MG63 (cell line): Measurements from ENCODE around the gene INTS6L. TPM values are rescaled to one million over a fixed set of nuclear protein-coding genes. Genes with fewer than 3 reads are reported as not detected.
A peak's percentile ranks its signal among the peaks of the same experiment; 100 is the strongest.

Experiments used
- DNase-seq: peaks from one replicate; pipeline ENCODE4 v3.0.0-alpha.2; 2020
- H3K27me3 ChIP-seq: fragments of 250-450 bp; sonication (Bioruptor Pico); 2 replicates; pipeline ENCODE4 v1.5.1; 2020; ENCODE audit warnings: mild to moderate bottlenecking, moderate library complexity
- H3K36me3 ChIP-seq: fragments of 250-450 bp; sonication (Bioruptor Pico); 2 replicates; pipeline ENCODE4 v1.5.1; 2020; ENCODE audit warnings: mild to moderate bottlenecking, moderate library complexity
- H3K4me3 ChIP-seq: fragments of 250-450 bp; sonication (Bioruptor Pico); 2 replicates; pipeline ENCODE4 v1.5.1; 2020; ENCODE audit warnings: mild to moderate bottlenecking, moderate library complexity
- H3K9me3 ChIP-seq: fragments of 250-450 bp; sonication (Bioruptor Pico); 2 replicates; pipeline ENCODE4 v1.5.1; 2020; ENCODE audit warnings: mild to moderate bottlenecking, moderate library complexity
- total RNA-seq: library from RNA; depleted of rRNA; stranded (reverse); fragments of >200 nt; shearing (Covaris generic); gene quantifications from 2 replicates; pipeline ENCODE4 v1.2.3, GENCODE V29; 2014; ENCODE audit warnings: low replicate concordance; rRNA removed

The INTS6L gene, protein sequence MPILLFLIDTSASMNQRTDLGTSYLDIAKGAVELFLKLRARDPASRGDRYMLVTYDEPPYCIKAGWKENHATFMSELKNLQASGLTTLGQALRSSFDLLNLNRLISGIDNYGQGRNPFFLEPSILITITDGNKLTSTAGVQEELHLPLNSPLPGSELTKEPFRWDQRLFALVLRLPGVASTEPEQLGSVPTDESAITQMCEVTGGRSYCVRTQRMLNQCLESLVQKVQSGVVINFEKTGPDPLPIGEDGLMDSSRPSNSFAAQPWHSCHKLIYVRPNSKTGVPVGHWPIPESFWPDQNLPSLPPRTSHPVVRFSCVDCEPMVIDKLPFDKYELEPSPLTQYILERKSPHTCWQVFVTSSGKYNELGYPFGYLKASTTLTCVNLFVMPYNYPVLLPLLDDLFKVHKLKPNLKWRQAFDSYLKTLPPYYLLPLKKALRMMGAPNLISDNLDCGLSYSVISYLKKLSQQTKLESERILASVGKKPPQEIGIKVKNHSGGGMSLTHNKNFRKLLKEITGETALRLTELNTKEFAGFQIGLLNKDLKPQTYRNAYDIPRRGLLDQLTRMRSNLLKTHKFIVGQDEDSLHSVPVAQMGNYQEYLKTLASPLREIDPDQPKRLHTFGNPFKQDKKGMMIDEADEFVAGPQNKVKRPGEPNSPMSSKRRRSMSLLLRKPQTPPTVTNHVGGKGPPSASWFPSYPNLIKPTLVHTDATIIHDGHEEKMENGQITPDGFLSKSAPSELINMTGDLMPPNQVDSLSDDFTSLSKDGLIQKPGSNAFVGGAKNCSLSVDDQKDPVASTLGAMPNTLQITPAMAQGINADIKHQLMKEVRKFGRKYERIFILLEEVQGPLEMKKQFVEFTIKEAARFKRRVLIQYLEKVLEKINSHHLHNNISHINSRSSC
- total RNA-seq = 1.4 and 2.3 TPM in 2 replicates

DNA sequence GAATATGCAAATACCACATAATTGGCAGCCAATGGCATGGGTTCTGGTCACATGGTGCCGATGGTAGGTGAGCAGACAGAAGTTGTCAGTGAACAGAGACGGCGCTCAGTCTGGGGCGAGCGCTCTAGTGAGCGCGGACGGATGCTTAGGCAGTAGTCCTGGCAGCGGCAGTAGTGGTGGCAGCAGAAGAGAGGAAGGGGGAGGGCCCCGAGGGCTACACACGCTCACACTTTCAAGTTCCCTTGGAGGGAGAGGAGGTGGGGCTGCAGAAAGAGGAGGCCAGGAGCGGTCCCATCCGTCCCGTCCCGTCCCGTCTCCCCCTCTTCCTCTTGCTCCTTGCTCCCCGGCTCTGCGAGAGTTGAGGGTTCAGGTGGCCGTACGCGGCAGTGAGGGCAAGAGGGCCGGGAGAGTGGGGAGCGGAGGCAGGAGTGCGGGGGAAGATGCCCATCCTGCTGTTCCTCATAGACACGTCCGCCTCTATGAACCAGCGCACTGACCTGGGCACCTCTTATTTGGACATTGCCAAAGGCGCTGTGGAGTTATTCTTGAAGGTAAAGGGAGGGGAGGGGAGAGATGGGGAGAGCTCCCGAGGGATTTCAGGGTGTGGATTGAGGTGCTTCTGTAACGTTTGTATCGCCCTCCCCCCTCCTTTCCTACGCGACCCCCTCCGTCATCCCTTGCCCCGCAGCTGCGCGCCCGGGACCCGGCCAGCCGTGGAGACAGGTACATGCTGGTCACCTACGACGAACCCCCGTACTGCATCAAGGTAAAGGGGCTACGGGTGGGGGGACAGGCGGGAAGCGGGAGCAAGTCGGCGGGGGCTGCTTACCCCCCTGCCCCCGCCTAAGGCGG, at the start of gene INTS6L:
Gene INTS6L, plus strand, starts transcription at position 108 of the 852 bp plus-strand sequence. Its CDS starts 333 bp downstream, at position 441.
- Histone ChIP-seq H3K27me3 (no peaks in the 10 kb centered on the region), H3K4me3 (peak within 1 kb of the TSS; percentile 64), H3K36me3 (no peaks in the 10 kb centered on the region), H3K9me3 (no peaks in the 10 kb centered on the region)
- DNase-seq = peak; percentile 85

DNA sequence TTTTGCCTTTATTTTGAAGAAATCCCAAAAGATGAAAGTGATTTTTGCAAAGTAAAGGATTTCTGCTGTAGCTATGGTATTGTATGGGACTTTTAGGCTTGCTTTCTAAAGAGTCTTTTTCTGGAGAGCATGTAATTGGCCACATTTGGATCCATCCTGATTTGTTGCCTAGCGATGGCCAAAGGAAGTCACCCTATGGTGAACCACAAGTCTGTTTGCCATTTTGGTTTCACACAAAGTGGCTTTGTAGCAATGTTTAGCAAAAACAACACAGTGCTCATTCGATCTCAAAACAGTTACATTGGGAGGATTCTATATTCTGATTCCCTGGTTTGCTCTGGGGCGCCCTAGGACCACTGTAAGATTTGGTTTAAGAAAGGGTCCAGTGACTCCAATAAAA, 44.1 kb upstream of the INTS6L start:
- no peak for DNase-seq
- Histone ChIP-seq H3K36me3 (no peaks in the 10 kb centered on the region), H3K27me3 (no peaks in the 10 kb centered on the region), H3K9me3 (no peaks in the 10 kb centered on the region), H3K4me3 (no peak overlapping the region)

DNA sequence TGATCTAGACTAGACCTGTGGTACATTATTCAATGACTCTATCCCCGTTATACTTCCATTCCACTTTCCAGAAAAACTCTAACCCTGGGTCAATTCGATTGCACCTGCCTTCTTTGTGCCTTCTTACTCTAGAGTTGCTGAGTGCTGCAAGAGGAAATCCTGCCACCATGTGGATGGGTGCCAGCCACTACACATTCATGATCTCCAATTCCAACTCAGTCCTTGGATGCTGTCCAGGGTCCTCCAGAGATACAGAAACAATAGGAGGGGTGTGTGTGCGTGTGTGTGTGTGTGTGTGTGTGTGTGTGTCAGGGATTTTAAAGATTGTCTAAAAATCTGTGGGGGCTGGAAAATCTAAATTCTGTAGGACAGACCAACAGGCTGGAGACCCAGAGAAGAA, 42.9 kb upstream of the INTS6L start:
- Histone ChIP-seq H3K36me3 (no peaks in the 10 kb centered on the region), H3K27me3 (no peaks in the 10 kb centered on the region), H3K9me3 (no peaks in the 10 kb centered on the region), H3K4me3 (no peak overlapping the region)
- DNase-seq = peak; percentile 45

DNA sequence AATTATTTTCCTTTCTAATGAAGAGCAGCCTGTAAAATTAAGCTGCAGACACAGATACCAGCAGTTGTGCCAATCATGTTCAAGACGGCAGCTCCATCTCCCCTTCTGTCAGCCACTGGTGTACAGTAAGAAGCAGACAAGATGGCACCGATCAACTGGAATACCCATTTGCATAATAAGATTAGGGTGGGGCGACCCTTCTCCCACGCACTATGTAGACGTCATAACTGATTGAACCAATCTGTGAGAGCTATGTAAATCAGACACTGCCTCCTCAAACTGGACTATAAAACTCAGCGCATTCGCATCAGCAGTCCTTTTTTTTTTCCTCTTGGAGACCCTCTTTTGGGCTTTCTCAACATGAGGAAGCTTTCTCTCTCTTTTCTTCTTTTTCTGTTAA, 40.4 kb upstream of the INTS6L start:
- Histone ChIP-seq H3K27me3 (no peaks in the 10 kb centered on the region), H3K9me3 (no peaks in the 10 kb centered on the region), H3K4me3 (no peak overlapping the region), H3K36me3 (no peaks in the 10 kb centered on the region)
- DNase-seq = no peak

DNA sequence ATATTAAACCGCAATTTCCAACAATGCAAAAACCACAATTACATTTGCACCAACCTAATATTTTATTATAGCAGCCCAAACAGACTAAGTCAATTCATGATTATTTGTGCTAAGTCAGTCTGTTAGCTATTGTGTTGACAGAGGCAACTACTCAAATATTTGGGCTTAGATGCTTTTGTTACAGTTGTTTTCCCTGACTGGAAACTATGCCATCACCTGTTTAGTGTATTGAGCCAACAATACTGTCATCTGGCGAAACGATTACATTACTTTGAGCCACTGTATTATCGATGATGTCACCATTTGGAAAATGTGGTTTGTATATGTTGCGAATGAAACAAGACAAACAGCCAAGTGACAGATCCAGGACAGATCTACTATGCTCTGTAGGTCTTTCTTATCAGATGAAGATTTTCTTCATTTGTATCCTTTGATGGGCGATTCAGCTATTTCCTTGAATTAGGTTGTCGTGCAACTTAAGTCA, 38.7 kb upstream of the INTS6L start:
- Histone ChIP-seq H3K27me3 (no peaks in the 10 kb centered on the region), H3K36me3 (no peaks in the 10 kb centered on the region), H3K4me3 (no peak overlapping the region), H3K9me3 (no peaks in the 10 kb centered on the region)
- DNase-seq = no peak

DNA sequence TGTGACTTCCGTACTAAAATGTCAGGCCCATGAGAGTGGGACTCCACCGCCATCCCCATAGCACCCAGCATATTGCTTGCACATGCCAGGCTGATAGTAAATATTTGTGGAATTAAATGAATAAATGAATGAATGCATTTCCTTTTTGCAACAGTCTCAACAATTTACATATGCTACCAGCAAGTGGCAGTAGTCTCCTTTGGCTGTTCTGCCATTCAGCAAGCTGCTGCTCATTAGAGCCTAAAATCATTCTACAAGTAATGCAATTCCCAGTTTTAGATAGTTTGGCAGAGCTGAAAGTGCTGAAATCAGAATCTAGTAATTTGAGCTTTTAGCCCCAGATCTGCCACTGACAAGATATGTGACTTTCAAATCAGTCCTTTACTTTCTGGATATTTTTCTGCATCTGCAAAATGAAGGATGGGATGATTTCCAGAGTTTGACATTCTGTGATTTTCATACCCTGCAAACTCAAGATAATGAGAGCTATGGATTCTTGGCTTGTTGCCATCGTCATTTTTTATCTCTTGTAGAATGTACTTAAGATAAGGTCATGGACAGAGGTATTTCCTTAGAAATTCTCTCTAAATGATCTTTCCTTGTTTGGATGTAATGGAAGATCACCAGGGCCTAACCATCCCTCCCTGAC, 35.7 kb upstream of the INTS6L start:
- Histone ChIP-seq H3K27me3 (no peaks in the 10 kb centered on the region), H3K4me3 (no peak overlapping the region), H3K9me3 (no peaks in the 10 kb centered on the region), H3K36me3 (no peaks in the 10 kb centered on the region)
- DNase-seq = no peak

DNA sequence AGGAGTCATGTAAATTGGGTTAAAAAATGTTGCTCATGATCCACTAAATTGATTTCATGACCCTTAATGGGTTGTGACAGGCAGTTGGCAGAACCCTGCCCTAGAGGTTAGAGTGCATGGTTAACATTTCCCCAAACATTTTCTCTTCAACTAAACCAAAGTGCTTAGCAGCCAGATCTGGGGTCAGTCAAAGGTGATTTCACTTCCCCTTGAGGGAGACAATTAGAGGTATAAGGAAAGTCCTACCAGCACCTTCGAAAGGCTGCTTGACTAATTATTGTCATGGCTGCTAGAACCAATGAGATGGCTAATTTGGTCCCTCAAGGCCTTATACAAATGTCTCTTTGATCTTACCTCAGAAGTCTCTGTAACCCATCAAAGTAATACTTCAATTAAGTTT, 30.9 kb upstream of the INTS6L start:
- Histone ChIP-seq H3K36me3 (no peaks in the 10 kb centered on the region), H3K9me3 (no peaks in the 10 kb centered on the region), H3K4me3 (no peak overlapping the region), H3K27me3 (no peaks in the 10 kb centered on the region)
- DNase-seq = no peak

DNA sequence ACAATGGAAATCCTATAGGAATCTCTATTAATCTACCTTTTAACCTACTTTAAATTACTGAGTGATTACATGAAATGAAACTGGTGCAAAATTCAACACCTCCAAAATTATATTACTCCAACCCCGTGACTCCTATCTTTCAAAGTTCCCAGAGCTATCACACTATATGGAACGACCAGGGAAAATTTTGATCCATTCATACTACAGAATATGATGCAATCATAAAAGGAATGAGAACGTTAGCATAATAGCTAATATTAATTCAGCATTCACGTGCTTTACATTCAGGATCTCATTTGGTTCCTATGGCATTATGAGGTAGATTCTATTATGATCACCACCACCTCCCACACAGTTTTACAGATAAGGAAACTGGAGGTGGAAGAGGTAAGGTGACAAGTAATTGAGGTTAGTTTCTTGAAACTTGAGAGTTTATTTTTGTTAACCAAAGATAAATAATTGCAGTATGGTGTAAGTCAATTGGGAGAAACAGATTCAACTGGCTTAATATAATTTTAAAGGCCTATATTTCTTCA, 29.4 kb upstream of the INTS6L start:
- Histone ChIP-seq H3K9me3 (no peaks in the 10 kb centered on the region), H3K36me3 (no peaks in the 10 kb centered on the region), H3K4me3 (no peak overlapping the region), H3K27me3 (no peaks in the 10 kb centered on the region)
- DNase-seq = no peak

DNA sequence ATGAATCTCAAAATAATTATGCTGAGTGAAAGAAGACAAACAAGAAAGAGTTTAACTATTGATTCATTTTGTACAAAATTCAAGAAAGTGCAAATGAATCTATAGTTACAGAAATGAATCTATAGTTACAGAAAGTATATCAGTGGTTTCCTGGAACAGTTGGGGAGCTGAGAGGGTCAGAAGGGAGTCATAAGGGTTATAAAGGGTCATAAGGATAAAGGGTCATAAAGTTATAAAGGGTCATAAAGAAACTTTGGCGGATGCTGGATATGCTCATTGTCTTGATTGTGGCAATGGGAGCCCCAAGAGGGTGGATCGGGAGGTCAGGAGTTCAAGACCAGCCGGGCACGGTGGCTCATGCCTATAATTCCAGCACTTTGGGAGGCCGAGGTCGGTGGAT, 26.0 kb upstream of the INTS6L start:
- H3K36me3 ChIP-seq = no peaks in the 10 kb centered on the region
- H3K27me3 ChIP-seq = no peaks in the 10 kb centered on the region
- H3K4me3 ChIP-seq = no peak overlapping the region

DNA sequence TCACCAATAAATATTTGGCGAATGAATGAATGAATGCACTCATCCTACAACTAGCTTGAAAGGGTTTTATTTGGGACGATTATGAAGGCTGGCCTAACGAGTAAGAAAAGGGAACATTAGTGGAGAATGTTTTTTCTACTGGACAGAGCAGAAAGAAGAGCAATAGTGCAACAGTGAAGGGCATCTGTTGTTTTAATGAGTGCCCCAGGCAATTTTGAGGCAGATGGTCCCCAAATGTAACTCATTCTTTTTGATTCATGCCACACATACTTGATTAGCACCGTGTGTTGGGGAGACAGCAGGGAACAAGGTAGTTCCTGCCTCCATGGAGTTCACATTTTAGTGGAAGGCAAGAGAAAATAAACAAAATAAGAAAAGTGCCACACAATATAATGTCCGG, 22.7 kb upstream of the INTS6L start:
- DNase-seq = no peak
- H3K36me3 ChIP-seq = no peaks in the 10 kb centered on the region
- no peak overlapping the region for H3K4me3 ChIP-seq
- no peaks in the 10 kb centered on the region for H3K27me3 ChIP-seq
- no peaks in the 10 kb centered on the region for H3K9me3 ChIP-seq

More for the DNA sequence above, 26.0 kb upstream of the INTS6L start:
- H3K9me3 ChIP-seq = no peaks in the 10 kb centered on the region
- DNase-seq = no peak

DNA sequence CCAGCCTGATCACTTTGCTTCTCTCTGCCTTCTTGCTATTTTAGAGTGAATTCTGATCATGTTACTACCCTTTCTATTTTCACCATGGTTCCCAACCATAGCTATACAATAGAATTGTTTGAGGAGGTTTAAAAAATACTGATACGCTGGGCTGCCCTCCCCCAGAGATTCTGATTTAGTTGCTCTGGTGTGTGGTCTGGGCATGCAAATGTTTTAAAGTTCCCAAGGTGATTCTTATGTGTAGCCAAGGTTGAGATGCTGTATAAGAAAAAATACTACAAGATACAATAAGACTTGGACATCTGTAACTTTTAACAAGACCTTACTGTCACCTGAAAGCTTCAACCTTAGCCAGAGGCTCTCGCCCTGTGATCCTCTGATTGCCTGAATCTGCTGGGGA, 22.2 kb upstream of the INTS6L start:
- no peaks in the 10 kb centered on the region for H3K27me3 ChIP-seq
- no peak for DNase-seq
- no peak overlapping the region for H3K4me3 ChIP-seq
- no peaks in the 10 kb centered on the region for H3K36me3 ChIP-seq
- no peaks in the 10 kb centered on the region for H3K9me3 ChIP-seq

DNA sequence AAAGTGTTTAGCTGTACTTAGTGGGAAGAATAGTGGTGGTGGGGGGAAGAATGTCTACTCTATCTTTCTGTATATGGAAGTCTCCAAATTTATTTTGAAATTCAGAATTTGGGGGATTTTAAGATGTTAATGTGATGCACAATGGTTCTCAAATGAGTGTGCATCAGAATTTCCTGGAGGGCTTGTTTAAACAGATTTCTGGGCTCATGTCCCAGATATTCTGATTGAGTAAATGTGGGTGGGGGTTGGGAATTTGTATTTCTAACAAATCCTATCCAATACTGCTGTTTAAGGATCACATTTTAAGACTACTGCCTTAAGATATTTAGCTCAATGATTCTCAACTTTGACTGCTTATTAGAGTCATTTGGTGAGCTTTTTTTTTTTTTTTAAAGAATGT, 15.1 kb upstream of the INTS6L start:
- no peak for DNase-seq
- Histone ChIP-seq H3K4me3 (no peak overlapping the region), H3K9me3 (no peaks in the 10 kb centered on the region), H3K36me3 (no peaks in the 10 kb centered on the region), H3K27me3 (no peaks in the 10 kb centered on the region)

DNA sequence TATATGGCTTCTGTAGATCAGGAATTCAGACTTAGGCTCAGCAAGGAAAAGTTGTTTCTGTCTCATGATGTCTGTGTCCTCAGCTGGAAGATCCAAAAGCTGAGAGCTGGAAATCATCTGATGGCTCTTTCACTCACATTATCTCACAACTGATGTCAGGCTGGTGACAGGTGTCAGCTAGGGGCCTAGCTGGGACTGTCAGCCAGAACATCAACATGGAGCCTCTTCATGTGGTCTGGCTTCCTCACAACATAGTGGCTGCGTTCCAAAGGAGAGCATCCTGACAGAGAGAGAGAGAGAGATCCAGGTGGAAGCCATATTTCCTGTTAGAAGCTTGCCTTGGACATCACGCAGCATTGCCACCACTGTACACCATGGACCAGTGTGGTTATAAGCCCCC, 10.6 kb upstream of the INTS6L start:
- no peaks in the 10 kb centered on the region for H3K27me3 ChIP-seq
- DNase-seq = no peak
- H3K4me3 ChIP-seq = no peak overlapping the region
- H3K9me3 ChIP-seq = no peaks in the 10 kb centered on the region
- H3K36me3 ChIP-seq = no peaks in the 10 kb centered on the region

DNA sequence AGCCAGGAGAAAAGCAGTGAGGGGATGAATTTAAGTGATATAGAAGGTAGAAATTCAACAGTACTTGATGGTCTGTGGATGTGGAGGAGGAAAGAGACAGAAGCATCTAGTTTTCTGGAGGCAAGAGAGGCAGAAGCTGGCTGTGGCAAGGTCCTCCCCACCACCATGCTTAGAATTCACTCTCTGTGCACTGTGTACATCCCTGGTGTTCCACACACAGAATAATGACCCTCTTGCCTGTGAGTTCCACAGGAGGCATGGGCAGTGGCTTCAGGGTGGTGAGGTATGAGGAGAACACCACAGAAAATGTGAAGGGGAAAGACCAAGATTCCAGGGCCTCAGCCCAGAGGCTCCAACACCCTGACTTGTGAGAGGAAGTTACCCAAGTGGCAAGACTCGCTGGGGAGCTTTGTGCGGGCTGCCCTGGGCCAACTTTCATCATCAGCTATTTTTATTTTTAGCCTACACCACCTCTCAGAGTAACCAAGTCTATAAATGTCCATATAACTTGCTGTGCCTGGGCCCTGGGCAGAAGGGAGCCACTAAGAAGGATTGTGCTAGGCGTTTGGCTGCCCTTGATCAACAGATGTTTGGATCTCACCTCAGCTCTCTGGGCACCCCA, 7.8 kb upstream of the INTS6L start:
- DNase-seq = no peak
- H3K9me3 ChIP-seq = no peaks in the 10 kb centered on the region
- H3K27me3 ChIP-seq = no peaks in the 10 kb centered on the region
- H3K36me3 ChIP-seq = no peaks in the 10 kb centered on the region
- no peak overlapping the region for H3K4me3 ChIP-seq

DNA sequence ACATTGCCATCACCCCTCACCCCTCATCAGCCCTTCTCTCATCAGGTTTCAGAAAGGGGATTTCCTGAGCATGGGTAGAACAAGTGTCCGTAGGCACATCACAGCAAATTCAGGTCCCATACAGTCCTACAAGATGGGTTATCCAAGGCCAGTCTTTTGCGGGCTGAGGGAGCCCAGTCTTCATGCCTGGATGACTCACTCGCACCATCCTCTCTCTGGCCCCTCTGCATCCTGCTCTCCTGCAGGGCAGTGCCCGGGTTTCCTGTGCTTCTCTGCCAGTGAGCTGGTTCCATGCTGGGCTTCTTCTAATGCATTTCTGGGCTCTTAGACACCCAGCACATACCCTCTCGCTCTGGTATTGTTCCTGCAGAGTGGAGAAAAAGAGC, 7.3 kb upstream of the INTS6L start:
- no peaks in the 10 kb centered on the region for H3K36me3 ChIP-seq
- H3K4me3 ChIP-seq = no peak overlapping the region
- no peaks in the 10 kb centered on the region for H3K9me3 ChIP-seq
- peak; percentile 5 for DNase-seq
- H3K27me3 ChIP-seq = no peaks in the 10 kb centered on the region

DNA sequence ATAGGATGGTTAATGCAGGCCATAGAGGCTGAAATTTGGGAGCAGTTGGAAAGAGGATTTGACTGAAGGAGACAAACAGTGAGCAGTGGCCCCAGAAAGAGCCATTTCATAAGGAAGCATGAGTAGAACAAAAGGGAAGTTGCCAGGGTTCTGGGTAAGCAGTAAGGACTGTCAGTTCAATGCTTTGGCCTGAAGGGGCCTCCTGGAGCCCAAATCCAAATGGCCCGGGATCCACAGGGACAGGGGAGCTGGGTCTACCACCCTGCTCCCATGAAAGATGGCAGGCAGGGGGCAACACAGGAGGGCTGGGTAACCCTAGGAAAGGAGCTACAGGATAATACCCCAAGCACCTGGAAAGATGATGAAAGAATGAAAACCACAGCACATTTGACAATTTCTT, 4.1 kb upstream of the INTS6L start:
- DNase-seq = no peak
- H3K9me3 ChIP-seq = no peaks in the 10 kb centered on the region
- H3K36me3 ChIP-seq = no peaks in the 10 kb centered on the region
- H3K4me3 ChIP-seq = no peak overlapping the region
- no peaks in the 10 kb centered on the region for H3K27me3 ChIP-seq
